Right lobe of liver (tissue), 6 donors: ENCODE measurements around the gene C5AR2. TPM values are rescaled to one million over a fixed set of nuclear protein-coding genes. Genes with fewer than 3 reads are reported as not detected.
A peak's percentile ranks its signal among the peaks of the same experiment; 100 is the strongest.

Source experiments
- ATAC-seq, 4 donors: fragments of 200-7000 bp; cut with Tn5 transposase; one replicate each; pipeline ENCODE4 v1.9.1; 2020; ENCODE audit warnings: mild to moderate bottlenecking in 4 of 4, moderate library complexity in 4 of 4
- DNase-seq, 3 donors: peaks; one replicate each; pipeline ENCODE4 v3.0.0-alpha.2; 2020
- H3K27ac ChIP-seq, 3 donors: fragments of 200-600 bp; one replicate each; pipeline ENCODE4 v1.8.0; 2022
- H3K27me3 ChIP-seq, 2 donors: fragments of 200-600 bp; one replicate each; pipeline ENCODE4 v1.8.0; 2022
- H3K36me3 ChIP-seq, 4 donors: fragments of 200-600 bp; sonication (generic) in 1 of 4; one replicate each; pipeline versions ENCODE4 v1.5.1 to v1.8.0; 2017 to 2022; ENCODE audit warnings: control low read depth in 1 of 4
- H3K4me1 ChIP-seq, 4 donors: fragments of 200-600 bp; sonication (generic) in 1 of 4; one replicate each; pipeline versions ENCODE4 v1.5.1 to v1.8.0; 2017 to 2022; ENCODE audit warnings: control low read depth in 1 of 4
- H3K4me3 ChIP-seq, 3 donors: fragments of 200-600 bp; one replicate each; pipeline ENCODE4 v1.8.0; 2022
- H3K9me3 ChIP-seq, 4 donors: fragments of 200-600 bp; sonication (generic) in 1 of 4; one replicate each; pipeline versions ENCODE4 v1.5.1 to v1.8.0; 2017 to 2022; ENCODE audit warnings: control low read depth in 1 of 4
- POLR2A ChIP-seq: fragments of 450-650 bp; IDR thresholded peaks from one replicate; pipeline ENCODE4 v1.6.1; 2017; ENCODE audit warnings: antibody characterized with exemption, mild to moderate bottlenecking
- WGBS: methylation state at CpG from one replicate; pipeline ENCODE4 v1.1.6; 2018; ENCODE audit warnings: low coverage, low lambda C conversion rate; ENCODE audit not compliant: insufficient coverage; ENCODE audit errors: missing lambda C conversion rate; 5-methylcytosine and 5-hydroxymethylcytosine counted together
- intact Hi-C, 2 donors: fragments of 100-400 bp; cut with DNase I; formaldehyde crosslinking; loops; one replicate each; pipeline versions ENCODE4 v1.11.2 to v1.14.1; 2022
- total RNA-seq, 6 experiments: library from RNA; depleted of rRNA in 2 of 6; stranded (reverse); fragments of >200 nt in 2 of 6; fragmentation: NEBNext Ultra II Directional in 3 of 6; extraction: Animal tissue kit (Norgen Biotek cat#: 25700) in 3 of 6; gene quantifications; one replicate each; pipeline versions ENCODE4 v1.1.0 to v1.2.4, GENCODE V29; 2016 to 2023
- TF ChIP-seq, protein P1 (sequence below), 4 donors: fragments of 200-600 bp in 3 of 4; fragments of 450-650 bp in 1 of 4; IDR thresholded peaks; one replicate each; pipeline versions ENCODE4 v1.5.1 to v1.8.0; 2016 to 2022; ENCODE audit warnings: antibody characterized with exemption in 4 of 4, mild to moderate bottlenecking in 2 of 4
- donor health status: DM: no; HTN: yes; CAD: no.
- donor health status: DM: no; HTN: no; CAD: no.
- donor health status: DM: no; HTN: no; CAD: no.
- donor health status: DM: no; HTN: yes; CAD: no.
- donor health status: DM: no; HTN: yes; CAD: no.

The C5AR2 gene
- total RNA-seq, 6 experiments from 2014 or later, result 1.1 to 6.6 (median 3.7) TPM

DNA sequence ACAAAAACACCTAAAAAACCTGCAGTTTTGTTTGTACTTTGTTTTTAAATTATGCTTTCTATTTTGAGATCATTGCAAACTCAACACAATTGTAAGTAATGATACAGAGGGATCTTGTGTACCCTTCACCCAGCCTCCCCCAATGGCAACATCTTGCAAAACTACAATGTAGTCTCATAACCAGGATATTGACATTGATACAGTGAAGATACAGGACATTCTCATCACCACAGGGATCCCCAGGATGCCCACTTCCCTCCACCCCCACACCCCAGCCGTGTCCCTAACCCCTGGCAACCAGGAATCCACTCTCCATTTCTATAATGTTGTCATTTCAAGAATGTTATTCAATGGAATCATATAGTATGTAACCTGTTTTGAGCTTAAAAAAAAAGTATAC lies 10.3 kb upstream of the C5AR2 start:
- no peak for TF ChIP-seq POLR2A
- TF ChIP-seq, protein P1, sequence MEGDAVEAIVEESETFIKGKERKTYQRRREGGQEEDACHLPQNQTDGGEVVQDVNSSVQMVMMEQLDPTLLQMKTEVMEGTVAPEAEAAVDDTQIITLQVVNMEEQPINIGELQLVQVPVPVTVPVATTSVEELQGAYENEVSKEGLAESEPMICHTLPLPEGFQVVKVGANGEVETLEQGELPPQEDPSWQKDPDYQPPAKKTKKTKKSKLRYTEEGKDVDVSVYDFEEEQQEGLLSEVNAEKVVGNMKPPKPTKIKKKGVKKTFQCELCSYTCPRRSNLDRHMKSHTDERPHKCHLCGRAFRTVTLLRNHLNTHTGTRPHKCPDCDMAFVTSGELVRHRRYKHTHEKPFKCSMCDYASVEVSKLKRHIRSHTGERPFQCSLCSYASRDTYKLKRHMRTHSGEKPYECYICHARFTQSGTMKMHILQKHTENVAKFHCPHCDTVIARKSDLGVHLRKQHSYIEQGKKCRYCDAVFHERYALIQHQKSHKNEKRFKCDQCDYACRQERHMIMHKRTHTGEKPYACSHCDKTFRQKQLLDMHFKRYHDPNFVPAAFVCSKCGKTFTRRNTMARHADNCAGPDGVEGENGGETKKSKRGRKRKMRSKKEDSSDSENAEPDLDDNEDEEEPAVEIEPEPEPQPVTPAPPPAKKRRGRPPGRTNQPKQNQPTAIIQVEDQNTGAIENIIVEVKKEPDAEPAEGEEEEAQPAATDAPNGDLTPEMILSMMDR (IDR thresholded peaks at IDR 0.05), result no peak
- WGBS, result 58% methylated on average over 1 of the region's 1 CpG
- Histone ChIP-seq H3K27me3 (no peaks in the 10 kb centered on the region), H3K4me3 (no peak overlapping the region), H3K27ac (no peak overlapping the region), H3K4me1 (no peaks in the 10 kb centered on the region), H3K9me3 (no peaks in the 10 kb centered on the region), H3K36me3 (no peaks in the 10 kb centered on the region)
- no peak for ATAC-seq
- intact Hi-C loops, result no loop called here
- DNase-seq, result no peak

DNA sequence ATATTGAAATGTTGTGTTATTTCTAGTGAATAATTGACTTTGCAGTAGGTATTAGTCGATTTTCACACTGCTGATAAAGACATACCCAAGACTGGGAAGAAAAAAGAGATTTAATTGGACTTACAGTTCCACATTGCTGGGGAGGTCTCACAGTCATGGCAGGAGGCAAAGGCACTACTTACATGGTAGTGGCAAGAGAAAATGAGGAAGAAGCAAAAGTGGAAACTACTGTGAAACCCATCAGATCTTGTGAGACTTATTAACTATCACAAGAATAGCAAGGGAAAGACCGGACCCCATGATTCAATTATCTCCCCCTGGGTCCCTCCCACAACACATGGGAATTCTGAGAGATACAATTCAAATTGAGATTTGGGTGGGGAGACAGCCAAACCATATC lies 9.9 kb upstream of the C5AR2 start:
- Histone ChIP-seq H3K27me3 (no peaks in the 10 kb centered on the region), H3K36me3 (no peaks in the 10 kb centered on the region), H3K27ac (no peak overlapping the region), H3K4me1 (no peaks in the 10 kb centered on the region), H3K9me3 (no peaks in the 10 kb centered on the region), H3K4me3 (no peak overlapping the region)
- intact Hi-C loops, result no loop called here
- ATAC-seq, result peak in 1 of 4 donors; percentile 23
- no peak for TF ChIP-seq POLR2A
- TF ChIP-seq, protein P1 (IDR thresholded peaks at IDR 0.05), result no peak
- 42% methylated on average over 1 of the region's 2 CpGs for WGBS
- DNase-seq, result no peak

DNA sequence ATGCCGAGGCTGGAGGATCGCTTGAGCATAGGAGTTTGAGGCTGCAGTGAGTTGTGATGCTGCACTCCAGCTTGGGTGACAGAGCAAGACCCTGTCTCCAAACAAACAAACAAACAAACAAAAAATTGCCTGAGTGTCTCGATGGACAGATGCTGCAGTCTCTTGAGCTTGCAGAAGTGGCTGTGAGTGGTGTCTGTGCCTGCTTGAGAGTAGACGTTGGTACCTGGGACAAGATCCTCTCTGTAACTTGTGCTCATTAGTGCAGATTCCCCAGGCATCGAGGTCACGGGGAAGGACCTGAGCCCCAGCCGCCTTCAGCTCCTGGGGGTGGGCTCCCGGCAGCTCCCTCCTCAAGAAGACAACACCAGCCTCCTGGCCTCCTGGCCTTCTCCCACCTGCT lies 8.6 kb upstream of the C5AR2 start:
- no peak for DNase-seq
- Histone ChIP-seq H3K27ac (peak overlapping the region in 1 of 3 donors; percentile 73), H3K36me3 (no peaks in the 10 kb centered on the region), H3K4me1 (no peaks in the 10 kb centered on the region), H3K27me3 (no peaks in the 10 kb centered on the region), H3K4me3 (no peak overlapping the region), H3K9me3 (no peaks in the 10 kb centered on the region)
- peak in 2 of 4 donors; percentile 7 to 24 for ATAC-seq
- TF ChIP-seq, protein P1 (IDR thresholded peaks at IDR 0.05), result no peak
- TF ChIP-seq POLR2A, result no peak
- intact Hi-C loops, result no loop called here
- WGBS, result 80% methylated on average over 2 of the region's 8 CpGs

DNA sequence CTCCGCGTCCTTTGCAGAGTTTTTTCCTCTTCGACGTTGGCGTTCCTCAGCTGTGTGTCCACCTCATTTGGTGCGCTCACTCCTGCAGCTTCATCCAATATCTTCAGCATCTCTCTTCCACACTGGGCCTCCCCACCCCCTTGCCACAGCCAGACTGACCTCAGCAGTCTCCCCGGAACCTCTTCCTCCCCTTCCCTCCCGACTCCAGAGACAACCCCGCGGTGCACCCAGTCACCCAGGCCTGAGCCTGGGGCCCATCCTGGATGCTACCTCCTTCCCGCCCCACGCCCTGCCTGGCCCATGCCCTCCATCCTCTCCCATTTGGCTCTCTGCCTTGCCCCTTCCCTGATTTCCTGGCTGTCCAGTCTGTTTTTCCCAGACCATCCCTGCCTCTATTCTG lies 8.1 kb upstream of the C5AR2 start:
- intact Hi-C loops, result no loop called here
- no peaks in the 10 kb centered on the region for H3K4me1 ChIP-seq
- H3K27ac ChIP-seq, result peak overlapping the region; percentile 19 to 73 (median 40)
- H3K27me3 ChIP-seq, result no peaks in the 10 kb centered on the region
- H3K4me3 ChIP-seq, result no peak overlapping the region
- no peak for TF ChIP-seq POLR2A
- TF ChIP-seq, protein P1 (IDR thresholded peaks at IDR 0.05), result no peak
- WGBS, result 64% methylated on average over 12 of the region's 12 CpGs
- peak; percentile 32 to 56 (median 51) for ATAC-seq
- no peak for DNase-seq
- H3K36me3 ChIP-seq, result no peaks in the 10 kb centered on the region
- H3K9me3 ChIP-seq, result no peaks in the 10 kb centered on the region

DNA sequence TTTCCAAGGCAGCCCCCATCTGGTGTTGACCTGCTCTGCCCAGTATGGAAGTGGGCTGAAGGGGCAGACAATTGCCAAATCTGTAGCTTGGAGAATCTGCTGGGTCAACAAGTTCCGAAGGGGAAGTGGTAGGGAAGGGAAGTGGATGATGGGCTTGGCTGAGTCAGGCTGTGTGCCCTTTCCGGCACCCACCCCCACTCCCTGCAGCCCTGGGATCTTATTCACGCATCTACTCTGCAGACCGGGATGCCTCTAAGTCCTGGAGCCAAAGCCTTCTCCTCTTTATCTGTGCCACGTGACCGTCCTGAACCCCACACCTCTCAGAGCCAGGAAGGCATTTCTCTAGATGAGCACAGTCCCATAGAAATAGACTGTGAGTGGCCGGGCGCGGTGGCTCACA lies 7.5 kb upstream of the C5AR2 start:
- Histone ChIP-seq H3K4me3 (no peak overlapping the region), H3K36me3 (no peaks in the 10 kb centered on the region), H3K9me3 (no peaks in the 10 kb centered on the region), H3K27ac (peak overlapping the region; percentile 19 to 73 (median 40)), H3K4me1 (no peaks in the 10 kb centered on the region), H3K27me3 (no peaks in the 10 kb centered on the region)
- DNase-seq (peak in 2 of 3 donors; percentile 45 to 61), ATAC-seq (peak; percentile 71 to 80 (median 78))
- TF ChIP-seq, protein P1 (IDR thresholded peaks at IDR 0.05), result no peak
- peak; percentile 6 for TF ChIP-seq POLR2A
- intact Hi-C loops, result no loop called here
- WGBS, result 63% methylated on average over 5 of the region's 9 CpGs
